Measurements from ENCODE around the gene WDR11. TPM values are rescaled to one million over a fixed set of nuclear protein-coding genes. Genes with fewer than 3 reads are reported as not detected.

Gene WDR11
- total and polyA plus RNA-seq, 10 donors: 28.5 to 94.6 (median 76.1) TPM

DNA sequence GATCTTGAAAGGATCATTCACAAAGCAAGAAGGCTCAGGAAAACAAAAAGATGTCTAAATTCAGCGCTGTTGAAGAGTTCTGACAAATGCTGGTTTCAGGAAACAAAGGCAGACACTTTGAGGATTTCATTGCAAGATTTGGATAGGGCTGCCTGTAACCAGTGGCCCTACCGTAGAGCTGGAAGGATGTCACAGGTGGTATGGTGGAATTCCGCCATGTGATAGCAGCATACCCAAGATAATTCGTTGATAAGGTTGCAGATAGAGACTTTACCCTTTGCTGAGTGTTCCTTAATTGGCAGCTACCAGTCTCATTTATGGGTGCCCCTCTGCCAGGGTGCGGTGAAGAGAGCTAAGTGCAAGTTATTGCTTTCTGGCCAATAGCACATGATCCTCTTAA lies 100.1 kb downstream of the WDR11 start:
- intact Hi-C loops (cut with DNase I; ENCODE audit: low total_unique reads): no loop called here
- Histone ChIP-seq H3K4me1 (peaks cover 9 to 18% (median 16%) of the 10 kb centered on the region in 6 donors), H3K4me3 (no peak overlapping the region), H3K36me3 (no peaks in the 10 kb centered on the region), H3K27ac (no peak overlapping the region), H3K27me3 (replicated peaks in 1 of 7) (peaks cover 7 to 72% (median 34%) of the 10 kb centered on the region in 7 donors), H3K9me3 (peaks cover 0 to 20% (median 13%) of the 10 kb centered on the region in 8 donors)
- TF ChIP-seq POLR2AphosphoS5 (IDR thresholded peaks at IDR 0.05) (no peak), POLR2A (IDR thresholded peaks at IDR 0.05) (no peak)
- TF ChIP-seq, protein P1, sequence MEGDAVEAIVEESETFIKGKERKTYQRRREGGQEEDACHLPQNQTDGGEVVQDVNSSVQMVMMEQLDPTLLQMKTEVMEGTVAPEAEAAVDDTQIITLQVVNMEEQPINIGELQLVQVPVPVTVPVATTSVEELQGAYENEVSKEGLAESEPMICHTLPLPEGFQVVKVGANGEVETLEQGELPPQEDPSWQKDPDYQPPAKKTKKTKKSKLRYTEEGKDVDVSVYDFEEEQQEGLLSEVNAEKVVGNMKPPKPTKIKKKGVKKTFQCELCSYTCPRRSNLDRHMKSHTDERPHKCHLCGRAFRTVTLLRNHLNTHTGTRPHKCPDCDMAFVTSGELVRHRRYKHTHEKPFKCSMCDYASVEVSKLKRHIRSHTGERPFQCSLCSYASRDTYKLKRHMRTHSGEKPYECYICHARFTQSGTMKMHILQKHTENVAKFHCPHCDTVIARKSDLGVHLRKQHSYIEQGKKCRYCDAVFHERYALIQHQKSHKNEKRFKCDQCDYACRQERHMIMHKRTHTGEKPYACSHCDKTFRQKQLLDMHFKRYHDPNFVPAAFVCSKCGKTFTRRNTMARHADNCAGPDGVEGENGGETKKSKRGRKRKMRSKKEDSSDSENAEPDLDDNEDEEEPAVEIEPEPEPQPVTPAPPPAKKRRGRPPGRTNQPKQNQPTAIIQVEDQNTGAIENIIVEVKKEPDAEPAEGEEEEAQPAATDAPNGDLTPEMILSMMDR (IDR thresholded peaks at IDR 0.05 in 8 of 11, conservative IDR thresholded peaks at IDR 0.05 in 3 of 11): no peak
- 83 to 92% (median 84%) methylated on average over 5 of the region's 5 CpGs for WGBS, 5 donors
- no peak for DNase-seq

- H3K9me3 ChIP-seq: peaks cover 0 to 20% (median 13%) of the 10 kb centered on the region in 8 donors
- H3K4me1 ChIP-seq: peaks cover 9 to 16% (median 13%) of the 10 kb centered on the region in 6 donors
- TF ChIP-seq, protein P1 (IDR thresholded peaks at IDR 0.05 in 8 of 11, conservative IDR thresholded peaks at IDR 0.05 in 3 of 11): no peak
- TF ChIP-seq POLR2AphosphoS5 (IDR thresholded peaks at IDR 0.05): no peak
- TF ChIP-seq POLR2A (IDR thresholded peaks at IDR 0.05): no peak
- DNase-seq: no peak
- H3K36me3 ChIP-seq: no peaks in the 10 kb centered on the region
- H3K4me3 ChIP-seq: no peak overlapping the region
- H3K27ac ChIP-seq: no peak overlapping the region
- H3K27me3 ChIP-seq (replicated peaks in 1 of 7): peaks cover 7 to 63% (median 30%) of the 10 kb centered on the region in 7 donors
- intact Hi-C loops (cut with DNase I; ENCODE audit: low total_unique reads): no loop called here
- 54 to 70% (median 63%) methylated on average over 1 of the region's 1 CpG for WGBS, 5 donors
Measured at GRCh38 chr10:120953897-120954296, 102.7 kb downstream of the WDR11 start.

Data from spleen (tissue), 11 donors.